ENCODE results near the gene NOL12. TPM values are rescaled to one million over a fixed set of nuclear protein-coding genes. Genes with fewer than 3 reads are reported as not detected.

NOL12 gene
- total RNA-seq, 2 donors from 2014 or later, result 26.2 to 34.8 TPM

GRCh38 chr22:37740455-37741311, 54.5 kb downstream of the NOL12 start:
- no peak overlapping the region for H3K27ac Mint-ChIP-seq
- no peak overlapping the region for H3K4me3 Mint-ChIP-seq
- DNase-seq (no peak), ATAC-seq (no peak)
- no peaks in the 10 kb centered on the region for H3K9me3 ChIP-seq (ENCODE audit: control insufficient read depth, low read length, poor library complexity, severe bottlenecking)
- H3K27me3 Mint-ChIP-seq, result no peaks in the 10 kb centered on the region
- no peaks in the 10 kb centered on the region for H3K36me3 Mint-ChIP-seq (ENCODE audit: low read depth)
- H3K4me1 Mint-ChIP-seq, result peaks cover 9% of the 10 kb centered on the region

GRCh38 chr22:37741312-37741795, 55.2 kb downstream of the NOL12 start:
- peaks cover 9% of the 10 kb centered on the region for H3K4me1 Mint-ChIP-seq
- ATAC-seq (no peak), DNase-seq (no peak)
- no peak overlapping the region for H3K27ac Mint-ChIP-seq
- no peaks in the 10 kb centered on the region for H3K36me3 Mint-ChIP-seq (ENCODE audit: low read depth)
- H3K9me3 ChIP-seq (ENCODE audit: control insufficient read depth, low read length, poor library complexity, severe bottlenecking), result no peaks in the 10 kb centered on the region
- H3K4me3 Mint-ChIP-seq, result no peak overlapping the region
- no peaks in the 10 kb centered on the region for H3K27me3 Mint-ChIP-seq

GRCh38 chr22:37742376-37743171, 56.4 kb downstream of the NOL12 start:
- H3K9me3 ChIP-seq (ENCODE audit: control insufficient read depth, low read length, poor library complexity, severe bottlenecking), result no peaks in the 10 kb centered on the region
- Mint-ChIP-seq H3K27ac (no peak overlapping the region), H3K36me3 (ENCODE audit: low read depth) (no peaks in the 10 kb centered on the region), H3K4me1 (peaks cover 11% of the 10 kb centered on the region), H3K27me3 (no peaks in the 10 kb centered on the region), H3K4me3 (no peak overlapping the region)
- DNase-seq, result no peak
- no peak for ATAC-seq

Other genes starting within 250 kb of the NOL12 start
- gene MFNG, start 200.0 kb upstream of the NOL12 start, total RNA-seq, result 100 to 1,000 TPM; 139 to 150 TPM
- under 1 TPM; 0.12 to 0.31 TPM for gene CARD10, start 166.9 kb upstream of the NOL12 start, total RNA-seq
- not detected for gene CDC42EP1, start 125.9 kb upstream of the NOL12 start, total RNA-seq
- gene LGALS2, start 106.3 kb upstream of the NOL12 start, total RNA-seq, result 1 to 10 TPM; 1.9 to 6.1 TPM
- gene GGA1, start 77.5 kb upstream of the NOL12 start, total RNA-seq, result 10 to 100 TPM; 70.5 to 86.8 TPM
- gene SH3BP1, start 46.7 kb upstream of the NOL12 start, total RNA-seq, result 10 to 100 TPM; 79.7 to 97.5 TPM
- gene PDXP, start 27.6 kb upstream of the NOL12 start, total RNA-seq, result 1 to 10 TPM; 2.6 to 3.0 TPM
- gene LGALS1, start 10.7 kb upstream of the NOL12 start, total RNA-seq, result 100 to 1,000 TPM; 152 to 154 TPM
- 10 to 100 TPM; 14.3 to 18.8 TPM for gene TRIOBP, start 10.7 kb downstream of the NOL12 start, total RNA-seq
- 1 to 10 TPM in 1 of 2 donors, under 1 TPM in 1; 0.78 to 2.6 TPM for gene GCAT, start 121.6 kb downstream of the NOL12 start, total RNA-seq
- gene GALR3, start 137.0 kb downstream of the NOL12 start, total RNA-seq, result not detected
- 10 to 100 TPM; 21.3 to 24.4 TPM for gene ANKRD54, start 158.0 kb downstream of the NOL12 start, total RNA-seq
- 100 to 1,000 TPM; 517 to 546 TPM for gene EIF3L, start 163.1 kb downstream of the NOL12 start, total RNA-seq
- 10 to 100 TPM; 19.2 to 21.9 TPM for gene MICALL1, start 220.0 kb downstream of the NOL12 start, total RNA-seq

Data from T-helper 17 cell (primary cell).